ENCODE results near the gene TMEM168. TPM values are rescaled to one million over a fixed set of nuclear protein-coding genes. Genes with fewer than 3 reads are reported as not detected.
"Not testable (repeated sequence)": the region's sequence is repeated elsewhere in the genome, so short reads cannot be mapped to it uniquely, and the experiment has no call there.

Gene TMEM168, protein sequence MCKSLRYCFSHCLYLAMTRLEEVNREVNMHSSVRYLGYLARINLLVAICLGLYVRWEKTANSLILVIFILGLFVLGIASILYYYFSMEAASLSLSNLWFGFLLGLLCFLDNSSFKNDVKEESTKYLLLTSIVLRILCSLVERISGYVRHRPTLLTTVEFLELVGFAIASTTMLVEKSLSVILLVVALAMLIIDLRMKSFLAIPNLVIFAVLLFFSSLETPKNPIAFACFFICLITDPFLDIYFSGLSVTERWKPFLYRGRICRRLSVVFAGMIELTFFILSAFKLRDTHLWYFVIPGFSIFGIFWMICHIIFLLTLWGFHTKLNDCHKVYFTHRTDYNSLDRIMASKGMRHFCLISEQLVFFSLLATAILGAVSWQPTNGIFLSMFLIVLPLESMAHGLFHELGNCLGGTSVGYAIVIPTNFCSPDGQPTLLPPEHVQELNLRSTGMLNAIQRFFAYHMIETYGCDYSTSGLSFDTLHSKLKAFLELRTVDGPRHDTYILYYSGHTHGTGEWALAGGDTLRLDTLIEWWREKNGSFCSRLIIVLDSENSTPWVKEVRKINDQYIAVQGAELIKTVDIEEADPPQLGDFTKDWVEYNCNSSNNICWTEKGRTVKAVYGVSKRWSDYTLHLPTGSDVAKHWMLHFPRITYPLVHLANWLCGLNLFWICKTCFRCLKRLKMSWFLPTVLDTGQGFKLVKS
- total RNA-seq: 15.3 TPM

DNA sequence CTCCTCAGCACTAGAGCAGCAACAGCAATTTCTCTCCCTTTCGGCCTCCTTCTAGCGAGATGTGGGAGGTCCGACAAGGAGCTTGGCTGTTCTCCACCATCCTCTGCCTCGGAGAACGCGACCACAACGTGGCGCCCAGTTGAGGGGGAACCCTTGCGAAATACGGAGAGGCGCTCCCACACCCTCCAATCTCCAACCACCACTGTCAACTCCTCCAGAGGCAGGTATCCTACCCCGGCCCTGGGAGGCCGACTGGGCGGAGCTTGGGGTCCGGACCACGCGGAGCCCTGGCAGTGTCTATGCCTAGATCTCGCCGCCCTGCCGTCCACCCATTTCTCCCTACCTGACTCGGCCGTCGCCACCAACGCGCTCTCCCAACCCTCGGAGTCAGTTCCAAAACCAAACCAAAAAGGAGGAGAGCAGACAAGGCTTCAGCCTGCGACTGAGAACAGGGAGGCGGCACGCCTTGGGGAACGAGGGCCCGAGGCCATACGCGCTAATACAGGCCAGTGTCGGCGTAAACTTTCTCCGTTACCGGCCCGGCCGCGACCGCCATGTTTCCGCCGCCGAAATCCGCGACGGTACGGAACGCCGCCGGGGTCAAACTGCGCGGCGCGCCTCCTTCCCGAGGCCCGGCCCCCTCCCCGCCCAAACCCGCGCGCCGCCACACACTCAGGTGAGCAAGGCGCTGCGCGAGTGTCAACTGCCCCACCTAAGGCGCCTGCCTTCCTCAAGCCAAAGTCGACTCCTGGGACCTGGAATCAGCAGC, at the start of gene TMEM168:
TMEM168 (minus strand) TSS at position 577 of the 769 bp plus-strand sequence. CDS start 5,568 bp downstream, outside the sequence.
- peak; percentile 82 to 88 (median 85) for DNase-seq (ENCODE audit: low read depth in 2 of 3, low spot score in 2 of 3)

DNA sequence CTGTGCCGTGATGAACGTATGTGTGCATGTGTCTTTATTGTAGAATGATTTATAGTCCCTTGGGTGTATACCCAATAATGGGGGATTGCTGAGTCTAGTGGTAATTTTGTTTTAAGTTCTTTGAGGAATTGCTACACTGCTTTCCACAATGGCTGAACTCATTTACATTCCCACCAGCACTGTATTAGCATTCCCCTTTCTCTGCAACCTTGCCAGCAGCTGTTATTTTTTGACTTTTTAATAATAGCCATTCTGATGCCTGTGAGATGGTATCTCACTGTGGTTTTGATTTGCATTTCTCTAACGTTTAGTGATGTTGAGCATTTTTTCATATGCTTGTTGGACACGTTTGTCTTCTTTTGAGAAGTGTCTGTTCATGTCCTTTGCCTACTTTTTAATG, 45.7 kb upstream of the TMEM168 start:
- DNase-seq (ENCODE audit: low read depth in 2 of 3, low spot score in 2 of 3): not testable (repeated sequence)

DNA sequence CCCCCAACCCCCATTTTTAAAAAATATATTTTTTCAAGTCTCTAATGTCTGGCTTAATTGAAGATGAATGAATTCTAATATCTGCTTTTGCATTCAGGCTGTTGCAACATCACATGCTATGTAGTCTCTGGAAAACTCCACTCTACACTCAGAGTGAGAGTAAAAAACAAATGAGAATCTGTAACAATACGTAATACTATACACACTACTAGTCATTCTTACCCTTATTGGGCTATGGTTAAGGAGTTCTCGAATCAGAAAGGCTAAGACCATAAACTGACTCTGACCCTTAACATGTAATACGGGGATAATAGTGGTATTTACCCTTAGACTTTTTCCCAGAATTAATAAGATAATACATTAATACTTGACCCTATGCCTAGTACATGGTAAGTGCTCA, 42.9 kb upstream of the TMEM168 start:
- DNase-seq (ENCODE audit: low read depth in 2 of 3, low spot score in 2 of 3): no peak

DNA sequence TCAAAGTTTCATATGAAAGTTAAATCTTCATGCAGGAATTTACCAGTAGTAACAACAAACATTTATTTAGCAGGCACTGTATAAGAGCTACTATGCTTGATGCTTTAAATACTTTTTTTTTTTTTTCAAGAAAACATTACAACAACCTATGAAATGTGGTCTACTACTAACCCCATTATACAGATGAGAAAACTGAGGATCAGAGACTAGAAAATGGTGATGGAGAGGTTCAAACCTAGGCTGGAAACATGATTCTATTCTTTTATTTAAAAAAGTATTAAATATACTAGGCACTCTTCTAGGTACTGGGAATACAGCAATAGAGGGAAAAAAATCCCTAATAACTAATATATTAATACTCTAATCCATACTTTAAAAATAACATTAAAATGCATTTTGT, 40.6 kb upstream of the TMEM168 start:
- DNase-seq (ENCODE audit: low read depth in 2 of 3, low spot score in 2 of 3): no peak

DNA sequence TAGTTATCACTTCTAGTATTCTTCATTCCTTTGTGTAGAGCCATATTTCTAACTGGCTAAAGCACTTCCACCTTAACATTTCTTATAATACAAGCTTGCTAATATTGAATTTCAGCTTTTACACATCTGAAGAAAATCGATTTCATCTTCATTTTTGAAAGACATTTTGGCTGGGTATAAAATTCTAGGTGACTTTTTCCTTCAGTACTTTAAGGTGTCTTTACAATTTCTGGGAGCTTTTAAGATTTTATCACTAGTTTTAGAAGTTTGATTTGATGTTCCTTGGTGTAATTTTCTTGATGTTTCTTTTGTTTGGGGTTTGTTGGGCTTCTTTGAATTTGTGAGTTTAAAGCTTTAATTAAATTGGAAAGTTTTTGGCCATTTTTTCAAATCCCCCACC, 38.5 kb upstream of the TMEM168 start:
- no peak for DNase-seq (ENCODE audit: low read depth in 2 of 3, low spot score in 2 of 3)

DNA sequence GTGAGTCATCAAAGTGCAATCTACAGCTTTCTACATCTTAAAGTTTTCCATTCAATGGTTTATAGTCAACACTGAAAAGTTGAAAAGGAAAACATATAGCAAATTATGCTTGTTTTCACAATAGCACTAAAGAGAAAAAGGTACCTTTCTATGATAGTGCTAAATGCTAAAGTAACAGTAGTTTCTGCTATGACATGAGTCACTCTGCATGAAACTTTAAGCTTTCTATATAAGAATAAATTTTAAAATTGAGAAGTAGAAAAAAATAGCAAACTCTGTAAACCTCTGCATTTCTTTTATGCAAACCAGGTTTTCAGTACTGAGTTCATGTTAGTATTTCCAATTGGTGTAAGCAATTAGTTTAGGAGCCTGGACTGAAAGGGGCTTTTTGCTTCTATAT, 31.2 kb upstream of the TMEM168 start:
- DNase-seq (ENCODE audit: low read depth in 2 of 3, low spot score in 2 of 3): no peak

DNA sequence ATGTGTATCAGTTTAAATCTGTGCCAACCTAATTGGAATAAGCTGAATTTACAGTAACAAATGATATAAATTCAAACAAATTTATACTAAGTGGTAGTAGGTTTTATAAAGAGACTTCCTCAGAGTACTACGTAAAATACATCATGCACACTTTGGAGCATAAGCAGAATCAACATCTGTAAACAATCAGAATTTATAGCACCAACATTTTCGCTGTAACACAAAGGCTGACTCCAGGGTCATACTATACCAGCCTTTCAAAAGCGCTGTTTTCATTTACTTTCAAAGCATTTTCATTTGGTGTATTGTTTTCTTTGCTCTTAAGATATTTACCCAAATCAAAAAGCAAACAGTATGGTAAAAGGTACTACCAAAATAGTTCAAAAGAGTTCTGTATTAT, 29.3 kb upstream of the TMEM168 start:
- DNase-seq (ENCODE audit: low read depth in 2 of 3, low spot score in 2 of 3): no peak

DNA sequence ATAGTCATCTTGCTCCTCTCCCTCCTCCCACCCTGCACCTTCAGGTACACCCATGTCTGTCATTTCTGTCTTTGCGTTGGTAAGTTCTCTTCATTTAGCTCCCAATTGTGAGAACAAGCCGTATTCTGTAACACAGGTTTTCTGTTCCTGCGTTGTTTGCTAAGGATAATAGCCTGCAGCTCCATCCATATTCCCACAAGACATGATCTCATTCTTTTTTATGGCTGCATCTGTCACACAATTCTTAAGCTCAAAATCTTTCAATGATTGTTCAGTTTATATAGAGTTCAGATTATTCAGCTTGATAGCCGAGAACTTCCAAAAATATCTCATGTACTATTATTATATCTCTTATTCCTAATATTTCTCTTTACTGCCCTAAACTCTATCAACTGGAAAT, 16.0 kb upstream of the TMEM168 start:
- no peak for DNase-seq (ENCODE audit: low read depth in 2 of 3, low spot score in 2 of 3)

DNA sequence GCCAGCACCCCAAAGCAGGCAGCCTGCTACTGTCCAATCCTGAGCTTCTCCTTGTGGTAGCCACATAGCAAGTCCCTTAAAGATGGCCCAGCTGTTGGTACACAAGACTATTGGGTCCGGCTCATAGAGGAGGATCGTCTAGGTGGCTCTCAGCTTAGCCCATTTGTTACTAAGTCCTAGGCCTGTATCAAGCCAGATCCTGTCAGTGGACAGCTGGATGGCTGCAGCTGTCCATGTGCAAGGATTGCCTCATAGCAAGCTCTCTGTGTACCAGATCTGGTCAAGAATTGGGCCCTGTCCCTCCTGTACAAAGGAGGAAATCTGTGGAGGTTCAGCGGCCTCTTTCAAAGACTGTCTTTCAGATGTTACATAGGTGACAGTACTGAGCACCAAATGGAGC, 12.2 kb upstream of the TMEM168 start:
- DNase-seq (ENCODE audit: low read depth in 2 of 3, low spot score in 2 of 3): no peak

DNA sequence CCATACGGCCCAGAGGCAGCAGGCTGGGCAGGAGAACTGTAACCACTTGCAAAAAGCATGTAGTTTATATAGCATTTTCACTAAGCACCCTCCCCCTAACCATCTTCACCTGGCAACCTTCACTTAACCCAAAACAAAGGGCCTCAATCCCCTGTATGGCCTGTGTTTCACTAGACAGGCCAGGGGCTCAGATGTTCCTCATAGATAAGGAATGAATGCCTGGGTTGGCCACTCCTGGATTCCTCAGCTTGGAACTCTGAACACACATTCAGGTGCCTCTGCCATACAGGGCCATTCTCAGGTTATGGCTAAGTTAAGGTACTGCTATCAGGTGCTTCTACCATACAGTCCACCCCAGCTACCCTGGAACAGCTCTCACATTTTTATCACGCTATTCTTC, 10.3 kb upstream of the TMEM168 start:
- no peak for DNase-seq (ENCODE audit: low read depth in 2 of 3, low spot score in 2 of 3)

DNA sequence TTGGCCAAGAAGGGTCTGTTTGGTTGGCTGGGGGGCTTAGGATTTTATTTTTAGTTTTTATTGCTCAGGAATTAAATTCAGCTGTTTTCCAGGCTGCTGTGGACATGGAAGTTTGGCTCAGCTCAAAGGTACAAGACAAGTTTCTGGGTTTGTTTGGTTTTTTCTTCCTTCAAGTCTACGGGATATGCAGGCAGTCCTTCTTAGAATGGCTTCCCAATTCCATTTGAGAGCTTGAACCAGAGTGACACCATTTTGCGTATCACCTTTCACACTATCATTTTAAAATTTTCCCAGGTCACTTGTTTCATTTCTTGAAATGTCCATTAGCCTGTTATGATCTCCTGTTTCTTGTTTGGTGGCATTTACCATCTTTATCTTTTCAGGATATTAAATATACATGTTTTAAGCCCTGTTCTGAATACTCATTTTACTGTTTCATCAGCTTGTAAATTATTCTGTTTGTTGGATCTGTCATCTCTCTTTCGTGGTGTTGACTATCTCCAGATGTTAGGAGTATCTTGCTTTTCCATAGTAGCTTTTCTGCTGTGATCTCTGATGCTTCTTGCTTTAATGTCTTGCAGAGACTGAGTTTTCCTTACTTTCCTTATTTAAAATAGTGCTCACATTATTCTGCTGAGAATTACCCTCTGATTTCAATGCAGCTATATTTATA, 9.4 kb upstream of the TMEM168 start:
- no peak for DNase-seq (ENCODE audit: low read depth in 2 of 3, low spot score in 2 of 3)

DNA sequence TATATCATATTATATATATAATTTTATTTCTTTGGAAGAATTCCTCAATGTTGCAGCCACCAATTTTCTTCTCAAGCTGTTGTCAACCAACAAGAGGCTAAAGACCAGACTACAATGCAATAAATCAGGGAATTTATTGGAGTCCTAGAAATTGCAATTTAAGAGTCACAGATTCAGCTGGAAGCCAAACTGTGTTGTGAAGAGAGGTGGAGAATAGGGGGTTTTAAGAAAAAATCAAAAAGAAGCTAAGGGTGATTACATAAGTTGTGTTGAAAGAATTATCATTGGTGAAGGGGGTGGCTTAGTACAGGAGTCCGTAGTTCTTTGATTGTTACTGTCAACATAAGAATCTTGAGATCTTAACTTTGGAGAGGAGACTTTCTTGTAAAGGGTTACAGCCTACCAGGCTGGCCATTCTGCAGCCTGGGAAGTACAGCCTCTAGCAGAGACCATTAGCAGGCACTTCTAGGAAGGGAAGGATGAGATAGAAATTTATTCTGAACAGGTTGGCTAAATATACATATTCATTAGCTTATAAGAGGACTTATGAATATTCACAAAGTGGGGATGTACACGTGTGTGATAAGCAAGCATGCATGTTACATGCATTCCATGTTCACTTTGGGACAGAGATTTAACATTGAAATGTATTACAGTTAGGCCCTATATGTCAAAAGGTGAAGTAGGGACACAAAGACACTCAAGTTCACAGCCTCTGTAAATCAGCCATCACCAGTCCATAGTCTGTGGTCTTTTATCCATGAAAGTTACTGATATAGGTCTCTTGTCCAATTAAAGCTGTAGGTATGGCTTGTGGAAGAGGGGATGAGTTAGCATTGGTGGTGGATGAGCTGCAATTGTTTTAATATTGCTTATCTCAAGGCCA, 8.3 kb upstream of the TMEM168 start:
- DNase-seq (ENCODE audit: low read depth in 2 of 3, low spot score in 2 of 3): peak in 1 of 3 donors; percentile 21

DNA sequence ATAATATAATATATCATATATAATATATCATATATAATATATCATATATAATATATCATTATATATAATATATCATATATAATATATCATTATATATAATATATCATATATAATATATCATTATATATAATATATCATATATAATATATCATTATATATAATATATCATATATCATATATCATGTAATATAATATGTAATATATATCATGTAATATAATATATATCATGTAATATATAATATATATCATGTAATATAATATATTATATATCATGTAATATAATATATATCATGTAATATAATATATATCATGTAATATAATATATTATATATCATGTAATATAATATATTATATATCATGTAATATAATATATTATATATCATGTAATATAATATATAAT, 6.4 kb upstream of the TMEM168 start:
- not testable (repeated sequence) for DNase-seq (ENCODE audit: low read depth in 2 of 3, low spot score in 2 of 3)

DNA sequence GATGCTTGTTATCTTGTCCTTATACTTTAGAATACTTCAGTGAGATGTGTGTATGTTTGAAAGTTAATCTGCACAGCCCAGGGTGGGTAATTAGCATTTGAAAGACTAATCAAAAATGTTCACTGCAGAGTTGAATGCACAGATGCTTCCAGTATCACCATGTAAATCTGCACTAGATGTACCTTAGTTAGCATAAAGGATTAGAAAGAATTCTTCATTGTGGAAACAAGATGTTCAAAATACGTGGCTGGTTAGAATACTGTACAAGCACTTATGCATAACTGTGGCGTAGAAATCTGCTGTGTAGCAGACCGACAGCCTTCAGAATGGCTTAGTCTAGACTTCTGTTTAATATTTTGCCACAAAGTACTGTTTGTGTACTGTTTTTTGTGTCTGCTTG, 2.2 kb upstream of the TMEM168 start:
- no peak for DNase-seq (ENCODE audit: low read depth in 2 of 3, low spot score in 2 of 3)

DNA sequence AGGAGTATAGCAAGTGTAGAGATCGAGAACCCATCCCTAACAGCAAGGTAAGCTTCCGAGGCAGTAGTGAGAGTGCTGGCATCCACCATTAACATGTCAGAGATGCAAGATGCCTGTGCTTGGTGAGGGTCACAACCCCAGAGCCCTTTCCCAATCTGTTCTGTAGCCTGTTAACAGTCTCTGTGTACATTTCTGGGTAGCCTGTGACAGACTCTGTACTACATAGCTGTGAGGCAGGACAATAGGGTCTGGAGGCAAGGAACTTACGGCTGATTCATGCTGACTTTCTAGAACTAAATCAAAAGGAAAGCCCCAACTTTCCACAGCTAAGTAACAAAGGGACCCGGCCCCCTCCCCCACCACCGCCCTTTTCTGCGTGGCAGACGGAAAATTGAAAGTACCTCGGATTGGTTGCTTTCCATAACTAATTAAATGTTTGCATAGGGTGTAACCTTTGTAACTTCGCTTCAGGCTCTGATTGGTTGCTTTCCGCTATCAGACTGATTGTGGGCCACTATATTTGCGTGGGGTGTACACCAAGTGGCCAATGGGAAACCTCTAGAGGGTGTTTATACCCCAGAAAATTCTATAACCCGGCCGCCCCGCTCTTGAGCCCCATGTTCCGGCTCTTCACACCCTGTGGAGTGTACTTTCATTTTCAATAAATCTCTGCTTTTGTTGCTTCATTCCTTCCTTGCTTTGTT, 1.4 kb upstream of the TMEM168 start:
- DNase-seq (ENCODE audit: low read depth in 2 of 3, low spot score in 2 of 3): no peak

DNA sequence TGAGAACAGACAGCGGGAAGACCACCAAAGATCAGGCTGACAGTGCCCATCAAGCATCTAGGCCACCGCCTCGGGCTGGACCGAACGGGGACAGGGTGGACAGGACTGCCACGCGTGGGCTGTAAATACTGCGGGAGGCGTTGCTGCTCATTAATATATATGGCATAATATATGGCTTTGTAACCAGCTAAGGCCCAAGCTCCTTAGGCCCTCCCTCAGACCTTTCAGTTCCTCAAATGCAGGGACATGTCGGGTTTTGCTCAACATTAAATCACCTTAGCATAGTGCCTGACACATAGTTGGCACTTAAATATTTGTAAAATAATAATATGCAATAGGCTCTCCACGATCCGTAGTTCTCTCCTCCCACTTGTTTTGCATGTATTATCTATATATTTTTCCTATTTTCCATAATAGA, 402 bp upstream of the TMEM168 start:
- DNase-seq (ENCODE audit: low read depth in 2 of 3, low spot score in 2 of 3): peak in 1 of 3 donors; percentile 70

DNA sequence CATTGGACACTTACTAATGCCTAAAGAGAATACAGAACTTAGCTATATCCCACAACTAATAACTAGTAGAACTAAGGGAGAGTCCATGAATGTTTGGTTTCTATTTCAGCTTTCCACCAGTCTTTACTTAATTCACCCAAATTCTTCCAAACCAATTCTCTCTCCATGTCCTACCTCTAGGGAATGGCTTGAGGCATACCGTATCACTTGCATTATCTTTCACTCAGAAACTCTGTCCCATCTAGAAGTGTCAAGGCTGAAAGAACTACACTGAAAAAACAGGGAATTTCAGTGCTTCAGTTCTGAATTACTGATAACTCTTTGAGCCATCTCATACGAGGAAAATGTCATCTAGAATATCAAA, 758 bp downstream of the TMEM168 start:
- no peak for DNase-seq (ENCODE audit: low read depth in 2 of 3, low spot score in 2 of 3)

DNA sequence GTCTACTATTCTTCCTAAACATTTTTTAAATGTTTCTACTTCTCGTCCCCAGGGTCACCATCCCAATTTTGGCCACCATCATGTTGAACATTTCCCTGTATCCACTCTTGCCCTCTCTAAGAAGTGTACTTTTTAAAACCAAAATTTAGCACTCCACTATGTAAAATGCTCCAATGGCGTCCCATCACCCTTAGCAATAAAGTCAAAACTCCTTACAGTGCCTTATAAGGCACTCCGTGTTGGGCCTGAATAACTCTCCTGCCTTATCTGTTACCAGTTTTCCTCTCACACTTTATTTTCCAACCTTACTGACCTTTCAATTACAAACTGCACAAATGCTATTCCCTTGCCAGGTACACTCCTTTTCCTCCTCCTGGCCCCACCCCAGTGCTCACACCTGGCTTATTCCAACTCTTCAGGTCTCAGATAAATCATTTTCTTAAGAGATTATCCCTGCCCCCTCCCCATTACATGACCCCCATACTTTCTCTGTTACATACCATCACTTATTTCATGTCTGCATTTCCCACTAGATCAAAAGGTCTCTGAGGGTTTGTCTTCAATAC, 1.3 kb downstream of the TMEM168 start:
- DNase-seq (ENCODE audit: low read depth in 2 of 3, low spot score in 2 of 3): no peak

DNA sequence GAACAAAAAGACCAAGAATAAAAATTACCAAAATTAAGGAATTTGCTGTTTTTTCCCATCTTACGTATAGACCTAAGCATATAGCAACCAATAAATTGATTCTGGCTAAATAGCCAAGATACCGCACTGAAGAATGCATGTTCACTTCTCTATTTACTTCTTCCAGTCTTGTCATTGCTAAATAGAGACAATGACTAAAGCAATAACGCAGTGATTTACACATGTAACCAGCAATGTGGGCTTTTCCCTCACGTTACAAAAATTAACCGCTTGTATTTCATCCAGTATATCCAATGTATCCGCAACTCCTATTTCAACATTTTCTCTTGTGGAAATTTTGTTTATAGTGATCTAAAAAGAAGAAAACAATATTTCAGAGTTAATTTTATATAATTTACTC, 5.6 kb downstream of the TMEM168 start:
- DNase-seq (ENCODE audit: low read depth in 2 of 3, low spot score in 2 of 3): no peak

All from hematopoietic multipotent progenitor cell (in vitro differentiated cells).